Stimulated activated naive B cell treated with anti-CD40 and anti-IgM and Interleukin-4, amounts not matched to agents 10 μg/mL and 1 μg/mL and 100 μg/mL, for 72 hours (primary cell): ENCODE results near the gene MYADML2.

ENCODE experiments used
- ATAC-seq, 2 donors: fragments of 150-1000 bp; cut with Tn5 transposase; replicated peaks; 2 replicates each; pipeline ENCODE4 v1.10.0; 2021; ENCODE audit warnings: moderate library complexity in 1 of 2
- DNase-seq: peaks from one replicate; pipeline ENCODE4 v3.0.0; 2021
- H3K27ac Mint-ChIP-seq: one replicate; pipeline ENCODE4 v1.8.0; 2022; ENCODE audit warnings: mild to moderate bottlenecking, mixed read lengths
- H3K27me3 Mint-ChIP-seq, 2 donors: one replicate each; pipeline ENCODE4 v1.8.0; 2022; ENCODE audit warnings: mixed read lengths in 2 of 2
- H3K36me3 Mint-ChIP-seq, 2 donors: one replicate each; pipeline ENCODE4 v1.8.0; 2022; ENCODE audit warnings: mixed read lengths in 2 of 2, mild to moderate bottlenecking in 1 of 2
- H3K4me1 Mint-ChIP-seq, 2 donors: one replicate each; pipeline ENCODE4 v1.8.0; 2022; ENCODE audit warnings: mixed read lengths in 2 of 2, mild to moderate bottlenecking in 1 of 2
- H3K4me3 Mint-ChIP-seq, 2 donors: one replicate each; pipeline ENCODE4 v1.8.0; 2022; ENCODE audit warnings: mild to moderate bottlenecking in 2 of 2, mixed read lengths in 2 of 2, moderate library complexity in 1 of 2
- H3K9me3 Mint-ChIP-seq, 2 donors: one replicate each; pipeline ENCODE4 v1.8.0; 2022; ENCODE audit warnings: mixed read lengths in 2 of 2, mild to moderate bottlenecking in 1 of 2

MYADML2 gene

GRCh38 chr17:81947189-81947588 is at the start of gene MYADML2:
TSS of gene MYADML2 (minus strand) at chr17:81947233. CDS start at chr17:81941741, 5,492 bp downstream.
- H3K27me3 Mint-ChIP-seq: peaks cover 7 to 31% of the 10 kb centered on the region in 2 donors
- no peak within 1 kb of the TSS for H3K4me3 Mint-ChIP-seq
- no peaks in the 10 kb centered on the region for H3K36me3 Mint-ChIP-seq
- no peaks in the 10 kb centered on the region for H3K9me3 Mint-ChIP-seq
- ATAC-seq (no peak), DNase-seq (no peak)
- no peak within 1 kb of the TSS for H3K27ac Mint-ChIP-seq
- H3K4me1 Mint-ChIP-seq: no peaks in the 10 kb centered on the region

GRCh38 chr17:81996232-81996756 is 49.3 kb upstream of the MYADML2 start:
- Mint-ChIP-seq H3K27me3 (no peaks in the 10 kb centered on the region), H3K9me3 (no peaks in the 10 kb centered on the region), H3K4me1 (peaks cover 5 to 15% of the 10 kb centered on the region in 2 donors), H3K27ac (no peak overlapping the region), H3K36me3 (peaks cover 13 to 21% of the 10 kb centered on the region in 2 donors), H3K4me3 (no peak overlapping the region)
- DNase-seq (no peak), ATAC-seq (no peak)

- Mint-ChIP-seq H3K27me3 (no peaks in the 10 kb centered on the region), H3K27ac (no peak overlapping the region), H3K4me3 (no peak overlapping the region), H3K9me3 (no peaks in the 10 kb centered on the region), H3K36me3 (peaks cover 14 to 23% of the 10 kb centered on the region in 2 donors), H3K4me1 (peaks cover 5 to 15% of the 10 kb centered on the region in 2 donors)
- no peak for ATAC-seq
- DNase-seq: no peak
Measured at GRCh38 chr17:81995463-81996231, 48.6 kb upstream of the MYADML2 start.

GRCh38 chr17:81994593-81995462 is 47.8 kb upstream of the MYADML2 start:
- Mint-ChIP-seq H3K27ac (no peak overlapping the region), H3K4me1 (peaks cover 3 to 15% of the 10 kb centered on the region in 2 donors), H3K9me3 (no peaks in the 10 kb centered on the region), H3K27me3 (no peaks in the 10 kb centered on the region), H3K4me3 (no peak overlapping the region), H3K36me3 (peaks cover 16 to 26% of the 10 kb centered on the region in 2 donors)
- DNase-seq (no peak), ATAC-seq (no peak)

- ATAC-seq: no peak
- H3K27me3 Mint-ChIP-seq: no peaks in the 10 kb centered on the region
- H3K9me3 Mint-ChIP-seq: no peaks in the 10 kb centered on the region
- peaks cover 5 to 21% of the 10 kb centered on the region in 2 donors for H3K4me1 Mint-ChIP-seq
- H3K27ac Mint-ChIP-seq: no peak overlapping the region
- no peak overlapping the region for H3K4me3 Mint-ChIP-seq
- no peak for DNase-seq
- H3K36me3 Mint-ChIP-seq: peaks cover 21 to 29% of the 10 kb centered on the region in 2 donors
Measured at GRCh38 chr17:81993729-81994592, 46.9 kb upstream of the MYADML2 start.

GRCh38 chr17:81992306-81993102 is 45.5 kb upstream of the MYADML2 start:
- no peak for ATAC-seq
- Mint-ChIP-seq H3K9me3 (no peaks in the 10 kb centered on the region), H3K27me3 (no peaks in the 10 kb centered on the region), H3K4me1 (peaks cover 5 to 21% of the 10 kb centered on the region in 2 donors), H3K4me3 (no peak overlapping the region), H3K27ac (no peak overlapping the region), H3K36me3 (peaks cover 24 to 30% of the 10 kb centered on the region in 2 donors)
- DNase-seq: no peak

- Mint-ChIP-seq H3K4me1 (peaks cover 6 to 21% of the 10 kb centered on the region in 2 donors), H3K4me3 (no peak overlapping the region), H3K36me3 (peaks cover 26 to 31% of the 10 kb centered on the region in 2 donors), H3K9me3 (no peaks in the 10 kb centered on the region), H3K27me3 (no peaks in the 10 kb centered on the region), H3K27ac (peak overlapping the region; percentile 31)
- DNase-seq (no peak), ATAC-seq (no peak)
Measured at GRCh38 chr17:81991684-81992305, 44.8 kb upstream of the MYADML2 start.

GRCh38 chr17:81990836-81991683 is 44.0 kb upstream of the MYADML2 start:
- no peaks in the 10 kb centered on the region for H3K27me3 Mint-ChIP-seq
- H3K27ac Mint-ChIP-seq: peak overlapping the region; percentile 31
- peaks cover 9 to 21% of the 10 kb centered on the region in 2 donors for H3K4me1 Mint-ChIP-seq
- DNase-seq (no peak), ATAC-seq (no peak)
- H3K4me3 Mint-ChIP-seq: no peak overlapping the region
- H3K36me3 Mint-ChIP-seq: peaks cover 27 to 31% of the 10 kb centered on the region in 2 donors
- H3K9me3 Mint-ChIP-seq: no peaks in the 10 kb centered on the region

- Mint-ChIP-seq H3K4me3 (peak overlapping the region in 1 of 2 donors; percentile 32), H3K36me3 (peaks cover 37 to 50% of the 10 kb centered on the region in 2 donors), H3K27me3 (no peaks in the 10 kb centered on the region), H3K27ac (no peak overlapping the region), H3K4me1 (peaks cover 19 to 25% of the 10 kb centered on the region in 2 donors), H3K9me3 (no peaks in the 10 kb centered on the region)
- DNase-seq (no peak), ATAC-seq (no peak)
Measured at GRCh38 chr17:81987161-81987770, 40.2 kb upstream of the MYADML2 start.

- H3K4me1 Mint-ChIP-seq: peaks cover 21% of the 10 kb centered on the region in 2 donors
- peaks cover 38 to 51% of the 10 kb centered on the region in 2 donors for H3K36me3 Mint-ChIP-seq
- ATAC-seq (no peak), DNase-seq (no peak)
- no peak overlapping the region for H3K4me3 Mint-ChIP-seq
- no peaks in the 10 kb centered on the region for H3K27me3 Mint-ChIP-seq
- no peaks in the 10 kb centered on the region for H3K9me3 Mint-ChIP-seq
- peak overlapping the region; percentile 51 for H3K27ac Mint-ChIP-seq
Measured at GRCh38 chr17:81986606-81987005, 39.6 kb upstream of the MYADML2 start.

GRCh38 chr17:81984773-81985410 is 37.9 kb upstream of the MYADML2 start:
- Mint-ChIP-seq H3K9me3 (no peaks in the 10 kb centered on the region), H3K36me3 (peaks cover 38 to 52% of the 10 kb centered on the region in 2 donors), H3K4me1 (peaks cover 27 to 29% of the 10 kb centered on the region in 2 donors), H3K27me3 (no peaks in the 10 kb centered on the region), H3K27ac (no peak overlapping the region), H3K4me3 (no peak overlapping the region)
- DNase-seq (no peak), ATAC-seq (no peak)
